Transverse colon (tissue), 4 donors: ENCODE measurements around the gene PODNL1. TPM values are rescaled to one million over a fixed set of nuclear protein-coding genes. Genes with fewer than 3 reads are reported as not detected.
"Not testable (repeated sequence)": the region's sequence is repeated elsewhere in the genome, so short reads cannot be mapped to it uniquely, and the experiment has no call there.

Experiments
- DNase-seq: peaks from one replicate; pipeline ENCODE4 v3.0.0-alpha.2; 2019
- H3K27ac ChIP-seq, 4 donors: fragments of 200-600 bp; sonication (generic); 2 replicates each; pipeline ENCODE4 v1.5.1; 2016 to 2018; ENCODE audit warnings: inconsistent platforms in 4 of 4
- H3K27me3 ChIP-seq: fragments of 200-600 bp; sonication (generic); 2 replicates; pipeline ENCODE4 v1.5.1; 2017; ENCODE audit warnings: inconsistent platforms
- H3K36me3 ChIP-seq, 4 donors: fragments of 200-600 bp; sonication (generic); 2 replicates each; pipeline ENCODE4 v1.5.1; 2017 to 2019; ENCODE audit warnings: inconsistent platforms in 4 of 4
- H3K4me1 ChIP-seq, 4 donors: fragments of 200-600 bp; sonication (generic); 2 replicates each; pipeline ENCODE4 v1.5.1; 2017 to 2020; ENCODE audit warnings: inconsistent platforms in 4 of 4
- H3K4me3 ChIP-seq, 4 donors: fragments of 200-600 bp; sonication (generic); 1 replicate in 1 of 4; 2 replicates in 3 of 4; pipeline versions ENCODE4 v1.5.1 to v1.6.1; 2017 to 2019; ENCODE audit warnings: inconsistent platforms in 4 of 4
- H3K9me3 ChIP-seq, 2 donors: fragments of 200-600 bp; sonication (generic); 2 replicates each; pipeline ENCODE4 v1.5.1; 2017 to 2019; ENCODE audit warnings: inconsistent platforms in 2 of 2
- CTCF ChIP-seq, 5 experiments: fragments of 200-600 bp in 3 of 5; fragments of 450-650 bp in 2 of 5; sonication (generic) in 3 of 5; IDR thresholded peaks; 1 replicate in 2 of 5; 2 replicates in 3 of 5; pipeline ENCODE4 v1.5.1; 2016 to 2017; ENCODE audit warnings: antibody characterized with exemption in 5 of 5, inconsistent platforms in 3 of 5, mild to moderate bottlenecking in 2 of 5, moderate library complexity in 1 of 5
- EP300 ChIP-seq: sonication (generic); formaldehyde crosslinking; IDR thresholded peaks from one replicate; pipeline ENCODE4 v1.6.1; 2017; ENCODE audit warnings: antibody characterized with exemption, low read depth
- POLR2A ChIP-seq: fragments of 450-650 bp; IDR thresholded peaks from one replicate; pipeline ENCODE4 v1.6.1; 2016; ENCODE audit warnings: antibody characterized with exemption, mild to moderate bottlenecking, moderate library complexity
- POLR2AphosphoS5 ChIP-seq, 3 donors: sonication (generic); formaldehyde crosslinking; IDR thresholded peaks; one replicate each; pipeline ENCODE4 v1.6.1; 2016; ENCODE audit warnings: antibody characterized with exemption in 3 of 3
- WGBS, 2 donors: methylation state at CpG; one replicate each; pipeline ENCODE4 v1.1.5; 2018; ENCODE audit warnings: low coverage in 1 of 2; 5-methylcytosine and 5-hydroxymethylcytosine counted together
- in situ Hi-C, 4 donors: fragments of 200-750 bp; cut with MboI; loops; one replicate each; pipeline versions ENCODE4 v1.15.0 to v1.15.1; 2017; ENCODE audit warnings: low sequenced_read_pairs in 3 of 4, low pct_ligation_motif_present in 1 of 4, low pct_unique_long_range_greater_than_20kb in 1 of 4
- intact Hi-C: fragments of 100-400 bp; cut with DNase I; formaldehyde crosslinking; loops from one replicate; pipeline ENCODE4 v1.15.1; 2023; ENCODE audit warnings: low total_unique reads
- total RNA-seq, 4 donors: library from RNA; depleted of rRNA; stranded (reverse); fragments of >200 nt; gene quantifications; one replicate each; pipeline ENCODE4 v1.1.0, GENCODE V29; 2016

The PODNL1 gene
- total RNA-seq, 4 donors from 2014 or later: 3.0 to 15.3 (median 3.2) TPM

DNA sequence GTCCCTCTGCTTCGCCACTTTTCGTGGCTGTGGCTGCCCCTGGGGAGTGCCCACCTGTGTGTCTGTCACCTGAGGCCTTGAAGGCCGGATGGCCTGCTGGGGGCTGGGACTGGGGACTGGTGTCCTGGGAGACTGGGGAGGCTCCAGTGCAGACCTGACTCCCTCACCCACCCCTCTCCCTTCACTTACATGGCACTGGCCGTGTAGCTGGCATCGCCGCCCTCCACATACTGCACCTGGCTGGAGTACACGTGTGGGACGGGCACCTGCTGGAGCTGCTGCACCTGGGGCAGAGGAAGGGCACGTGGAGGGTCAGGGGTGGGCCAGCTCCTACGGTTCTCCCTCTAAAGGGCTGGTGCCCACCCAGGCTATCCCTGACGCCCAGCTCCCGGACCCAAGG, 39.6 kb upstream of the PODNL1 start:
- Histone ChIP-seq H3K4me1 (peaks cover 5 to 15% (median 12%) of the 10 kb centered on the region in 4 donors), H3K27me3 (no peaks in the 10 kb centered on the region), H3K27ac (peak overlapping the region; percentile 21 to 65 (median 43)), H3K36me3 (no peaks in the 10 kb centered on the region), H3K9me3 (no peaks in the 10 kb centered on the region), H3K4me3 (no peak overlapping the region)
- no peak for DNase-seq
- in situ Hi-C loops: no loop called here
- intact Hi-C loops: no loop called here
- TF ChIP-seq CTCF (IDR thresholded peaks at IDR 0.05) (no peak), EP300 (no peak), POLR2AphosphoS5 (IDR thresholded peaks at IDR 0.05) (no peak)
- WGBS, 2 donors: 83% methylated on average over 12 of the region's 12 CpGs; no CpG with 5 or more reads in 1 of the 2 donors

DNA sequence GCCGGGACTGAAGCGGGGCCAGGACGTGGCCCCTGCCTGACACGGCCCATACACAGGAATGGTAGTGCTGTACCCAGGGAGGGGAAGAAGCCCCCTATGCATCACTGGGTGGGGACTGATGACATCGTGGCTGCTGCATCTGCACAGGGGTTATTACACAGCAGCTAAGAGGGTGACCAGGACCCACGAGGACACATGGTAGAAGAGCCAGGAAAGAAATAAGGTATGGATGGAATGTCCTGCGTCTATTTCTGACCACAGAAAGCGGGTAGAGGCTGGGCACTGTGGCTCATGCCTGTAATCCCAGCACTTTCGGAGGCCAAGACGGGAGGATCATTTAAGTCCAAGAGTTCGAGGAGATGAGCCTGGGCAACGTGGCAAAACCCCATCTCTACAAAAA, 38.2 kb upstream of the PODNL1 start:
- WGBS, 2 donors: 95% methylated on average over 12 of the region's 12 CpGs; no CpG with 5 or more reads in 1 of the 2 donors
- intact Hi-C loops (no loop called here), in situ Hi-C loops (no loop called here)
- DNase-seq: no peak
- Histone ChIP-seq H3K4me1 (peaks cover 5 to 15% (median 12%) of the 10 kb centered on the region in 4 donors), H3K27ac (no peak overlapping the region), H3K36me3 (no peaks in the 10 kb centered on the region), H3K27me3 (no peaks in the 10 kb centered on the region), H3K4me3 (no peak overlapping the region), H3K9me3 (no peaks in the 10 kb centered on the region)
- TF ChIP-seq POLR2A (no peak), CTCF (IDR thresholded peaks at IDR 0.05) (no peak), EP300 (no peak), POLR2AphosphoS5 (IDR thresholded peaks at IDR 0.05) (no peak)

DNA sequence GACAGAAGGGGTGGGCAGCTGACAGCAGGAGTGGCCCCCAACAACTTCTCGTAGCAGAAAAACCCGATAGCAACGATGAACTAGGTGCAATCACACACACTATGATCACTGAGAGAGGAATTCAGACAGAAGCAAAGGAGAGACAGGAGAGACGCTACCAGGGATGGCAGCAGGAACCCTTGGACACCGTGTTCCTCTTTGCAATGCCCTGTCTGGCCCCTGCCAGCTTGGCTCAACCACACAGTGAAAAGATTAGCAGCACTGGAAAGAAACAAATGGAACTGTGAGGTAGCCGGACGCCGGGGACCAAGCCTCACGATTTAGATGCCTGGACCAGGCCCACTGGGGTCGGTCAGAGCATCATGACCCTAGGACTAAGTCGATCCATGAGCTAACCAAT, 37.7 kb upstream of the PODNL1 start:
- intact Hi-C loops (no loop called here), in situ Hi-C loops (no loop called here)
- Histone ChIP-seq H3K27ac (no peak overlapping the region), H3K9me3 (no peaks in the 10 kb centered on the region), H3K4me1 (peaks cover 5 to 15% (median 12%) of the 10 kb centered on the region in 4 donors), H3K27me3 (no peaks in the 10 kb centered on the region), H3K36me3 (no peaks in the 10 kb centered on the region), H3K4me3 (no peak overlapping the region)
- TF ChIP-seq POLR2A (no peak), POLR2AphosphoS5 (IDR thresholded peaks at IDR 0.05) (no peak), CTCF (IDR thresholded peaks at IDR 0.05) (no peak), EP300 (no peak)
- DNase-seq: no peak
- 90% methylated on average over 6 to 11 of the region's 11 CpGs for WGBS, 2 donors

DNA sequence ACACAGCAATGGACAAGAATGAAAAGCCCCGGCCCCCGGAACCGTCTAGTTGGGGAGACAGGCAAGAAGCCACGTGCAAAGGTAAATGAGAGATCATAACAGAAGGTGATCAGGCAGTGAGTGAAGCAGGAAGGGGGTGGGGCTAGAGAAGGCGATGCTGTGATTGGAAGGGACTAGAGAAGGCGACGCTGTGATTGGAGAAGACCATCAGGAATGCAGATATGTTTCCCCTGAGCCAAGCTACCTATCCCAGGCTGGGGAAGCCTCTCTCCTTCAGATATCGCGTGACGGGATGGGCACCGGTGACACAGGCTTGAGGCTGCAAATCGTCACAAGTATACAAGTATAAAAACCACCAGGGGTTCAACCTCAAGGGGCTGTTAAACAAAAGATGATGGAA, 35.9 kb upstream of the PODNL1 start:
- no peaks in the 10 kb centered on the region for H3K27me3 ChIP-seq
- H3K9me3 ChIP-seq: no peaks in the 10 kb centered on the region
- H3K4me1 ChIP-seq: peaks cover 1 to 9% (median 5%) of the 10 kb centered on the region in 4 donors
- DNase-seq: no peak
- no peak overlapping the region for H3K4me3 ChIP-seq
- intact Hi-C loops (no loop called here), in situ Hi-C loops (no loop called here)
- WGBS, 2 donors: 60 to 67% methylated on average over 10 to 12 of the region's 12 CpGs
- no peak overlapping the region for H3K27ac ChIP-seq
- peaks cover 0 to 10% (median 0%) of the 10 kb centered on the region in 4 donors for H3K36me3 ChIP-seq
- no peak for TF ChIP-seq POLR2AphosphoS5 (IDR thresholded peaks at IDR 0.05)
- no peak for TF ChIP-seq POLR2A
- TF ChIP-seq CTCF (IDR thresholded peaks at IDR 0.05): no peak
- TF ChIP-seq EP300: no peak

DNA sequence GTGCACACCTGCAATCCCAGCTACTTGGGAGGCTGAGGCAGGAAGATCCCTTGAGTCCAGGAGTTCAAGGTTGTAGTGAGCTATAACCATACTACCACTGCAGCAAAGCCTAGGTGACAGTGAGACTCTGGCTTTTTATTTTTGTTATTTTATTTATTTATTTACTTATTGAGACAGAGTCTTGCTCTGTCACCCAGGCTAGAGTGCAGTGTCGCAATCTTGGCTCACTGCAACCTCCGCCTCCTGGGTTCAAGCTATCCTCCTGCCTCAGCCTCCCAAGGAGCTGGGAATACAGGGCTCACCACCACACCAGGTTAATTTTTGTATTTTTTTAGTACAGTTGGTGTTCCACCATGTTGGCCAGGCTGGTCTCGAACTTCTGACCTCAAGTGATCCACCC, 35.3 kb upstream of the PODNL1 start:
- H3K4me3 ChIP-seq, H3K4me1 ChIP-seq, intact Hi-C loops, H3K27me3 ChIP-seq, in situ Hi-C loops, H3K9me3 ChIP-seq, H3K27ac ChIP-seq, DNase-seq: not testable (repeated sequence)
- WGBS, 2 donors: 86 to 95% methylated on average over 1 to 3 of the region's 3 CpGs
- peaks cover 0 to 15% (median 0%) of the 10 kb centered on the region in 4 donors for H3K36me3 ChIP-seq
